Cardiac muscle cell (in vitro differentiated cells and primary cell): ENCODE measurements around the gene MYH16. TPM values are rescaled to one million over a fixed set of nuclear protein-coding genes. Genes with fewer than 3 reads are reported as not detected.
"Not testable (repeated sequence)": the region's sequence is repeated elsewhere in the genome, so short reads cannot be mapped to it uniquely, and the experiment has no call there.

Source experiments
- DNase-seq, 2 donors: peaks; one replicate each; pipeline versions ENCODE4 v3.0.0 to v3.0.0-alpha.2; 2010 to 2017; ENCODE audit warnings: low read depth in 1 of 2, low spot score in 1 of 2
- H3K27ac ChIP-seq: fragments of 200-600 bp; sonication (generic); 2 replicates; pipeline ENCODE4 v1.5.1; 2016
- H3K27me3 ChIP-seq: fragments of 200-600 bp; sonication (generic); 2 replicates; pipeline ENCODE4 v1.6.0; 2016; ENCODE audit warnings: control low read depth
- H3K36me3 ChIP-seq: fragments of 200-600 bp; sonication (generic); 2 replicates; pipeline ENCODE4 v1.5.1; 2016; ENCODE audit warnings: control low read depth
- H3K4me1 ChIP-seq: fragments of 200-600 bp; sonication (generic); 2 replicates; pipeline ENCODE4 v1.8.1; 2017; ENCODE audit warnings: low read depth, mild to moderate bottlenecking, mixed run types
- H3K4me3 ChIP-seq: fragments of 200-600 bp; sonication (generic); 2 replicates; pipeline ENCODE4 v1.5.1; 2016; ENCODE audit warnings: mild to moderate bottlenecking
- H3K9me3 ChIP-seq: fragments of 200-600 bp; sonication (generic); 2 replicates; pipeline ENCODE4 v1.5.1; 2017; ENCODE audit warnings: low read depth, mild to moderate bottlenecking, control low read depth
- CTCF ChIP-seq: IDR thresholded peaks from 2 replicates; pipeline ENCODE4 v1.5.1; 2012; ENCODE audit warnings: low read depth, mild to moderate bottlenecking, low read length
- polyA plus RNA-seq: library from polyadenylated mRNA; unstranded; fragments of >200 nt; fragmentation: Nextera tagmentation; extraction: Ambion mirVana; gene quantifications from 2 replicates; pipeline ENCODE4 v1.2.1, GENCODE V29; 2016
- total RNA-seq: library from RNA; depleted of rRNA; stranded (reverse); fragments of >200 nt; gene quantifications from 2 replicates; pipeline ENCODE4 v1.2.3, GENCODE V29; 2016

Gene MYH16
- total and polyA plus RNA-seq, 2 experiments from 2014 or later, result 0.15 TPM; not detected in 1

GRCh38 chr7:99320371-99320770, 47.7 kb downstream of the MYH16 start:
- no peak for DNase-seq
- Histone ChIP-seq H3K9me3 (no peaks in the 10 kb centered on the region), H3K36me3 (no peaks in the 10 kb centered on the region), H3K4me1 (no peaks in the 10 kb centered on the region), H3K4me3 (no peak overlapping the region), H3K27me3 (no peaks in the 10 kb centered on the region), H3K27ac (no peak overlapping the region)
- no peak for TF ChIP-seq CTCF

- DNase-seq, H3K36me3 ChIP-seq, H3K4me1 ChIP-seq, H3K9me3 ChIP-seq, H3K27ac ChIP-seq, H3K27me3 ChIP-seq, H3K4me3 ChIP-seq: not testable (repeated sequence)
Measured at GRCh38 chr7:99322659-99323058, 50.0 kb downstream of the MYH16 start.

GRCh38 chr7:99324559-99324958, 51.9 kb downstream of the MYH16 start:
- Histone ChIP-seq H3K9me3 (no peaks in the 10 kb centered on the region), H3K27me3 (no peaks in the 10 kb centered on the region), H3K36me3 (no peaks in the 10 kb centered on the region), H3K4me3 (peak overlapping the region; percentile 92), H3K27ac (no peak overlapping the region), H3K4me1 (peaks cover 22% of the 10 kb centered on the region)
- TF ChIP-seq CTCF, result no peak
- no peak for DNase-seq

GRCh38 chr7:99325001-99325493, 52.4 kb downstream of the MYH16 start:
- Histone ChIP-seq H3K4me3 (peak overlapping the region; percentile 92), H3K36me3 (no peaks in the 10 kb centered on the region), H3K27me3 (no peaks in the 10 kb centered on the region), H3K9me3 (no peaks in the 10 kb centered on the region), H3K27ac (peak overlapping the region; percentile 94), H3K4me1 (peaks cover 27% of the 10 kb centered on the region)
- no peak for DNase-seq
- TF ChIP-seq CTCF, result no peak

GRCh38 chr7:99325592-99326407, 53.2 kb downstream of the MYH16 start, which contains the start of gene ARPC1A:
TSS of gene ARPC1A (plus strand) at chr7:99325898. CDS start at chr7:99333354, 7,456 bp downstream.
- H3K4me3 ChIP-seq, result peak within 1 kb of the TSS; percentile 92
- TF ChIP-seq CTCF, result peak; percentile 18
- H3K27me3 ChIP-seq, result no peaks in the 10 kb centered on the region
- H3K9me3 ChIP-seq, result no peaks in the 10 kb centered on the region
- H3K27ac ChIP-seq, result peak within 1 kb of the TSS; percentile 94
- H3K4me1 ChIP-seq, result peaks cover 35% of the 10 kb centered on the region
- no peaks in the 10 kb centered on the region for H3K36me3 ChIP-seq
- DNase-seq, result peak; percentile 96

GRCh38 chr7:99326408-99326782, 53.8 kb downstream of the MYH16 start:
- no peak for TF ChIP-seq CTCF
- peak overlapping the region; percentile 92 for H3K4me3 ChIP-seq
- H3K27me3 ChIP-seq, result no peaks in the 10 kb centered on the region
- H3K36me3 ChIP-seq, result no peaks in the 10 kb centered on the region
- peak overlapping the region; percentile 94 for H3K27ac ChIP-seq
- DNase-seq, result no peak
- no peaks in the 10 kb centered on the region for H3K9me3 ChIP-seq
- H3K4me1 ChIP-seq, result peaks cover 37% of the 10 kb centered on the region

- H3K4me3 ChIP-seq, H3K9me3 ChIP-seq, H3K27me3 ChIP-seq: not testable (repeated sequence)
- Histone ChIP-seq H3K4me1 (peaks cover 39% of the 10 kb centered on the region), H3K36me3 (peaks cover 16% of the 10 kb centered on the region), H3K27ac (peak overlapping the region; percentile 98)
- DNase-seq, result peak; percentile 14 to 85
Measured at GRCh38 chr7:99330314-99330961, 57.8 kb downstream of the MYH16 start.
